Measurements from ENCODE around the gene C11orf97.
"Not testable (repeated sequence)": the region's sequence is repeated elsewhere in the genome, so short reads cannot be mapped to it uniquely, and the experiment has no call there.

The C11orf97 gene

DNA sequence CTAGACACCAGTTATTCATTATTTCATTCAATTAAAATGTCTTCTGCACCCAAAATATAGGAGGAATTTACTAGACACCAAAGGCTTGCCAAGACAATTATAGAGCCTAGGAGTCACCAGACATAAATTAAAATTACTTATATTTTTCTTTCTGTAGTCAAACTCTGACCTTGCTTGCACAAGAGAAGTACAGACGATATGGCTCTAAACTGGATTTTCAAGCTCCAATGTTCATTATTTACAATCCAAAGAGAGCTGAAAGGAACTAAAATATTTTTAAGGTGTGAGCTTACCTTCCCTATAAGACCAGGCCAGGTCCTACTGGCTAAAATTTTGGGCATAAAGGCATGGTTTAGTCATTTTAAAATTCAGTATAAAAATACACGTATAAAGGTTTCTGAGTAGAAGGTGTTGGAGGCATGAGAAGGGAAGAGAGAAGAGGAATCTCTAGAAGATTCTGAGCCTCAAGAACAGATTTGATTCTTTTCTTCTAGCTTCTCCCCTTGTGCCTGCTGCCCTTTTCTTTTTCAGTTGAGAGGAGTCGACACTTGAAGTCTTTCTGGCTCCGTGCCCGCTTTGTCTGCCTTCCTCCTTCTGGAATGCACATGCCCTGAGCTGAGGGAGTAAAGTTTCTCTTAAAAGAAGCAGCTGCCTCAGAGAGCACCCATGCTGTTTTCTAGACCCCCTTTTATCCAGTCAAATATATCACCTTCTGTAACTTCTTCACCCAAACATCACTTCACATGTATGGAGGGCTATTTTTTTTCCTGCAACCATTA lies 13.5 kb downstream of the C11orf97 start:
- DNase-seq (ENCODE audit: low spot score), result peak; percentile 15

DNA sequence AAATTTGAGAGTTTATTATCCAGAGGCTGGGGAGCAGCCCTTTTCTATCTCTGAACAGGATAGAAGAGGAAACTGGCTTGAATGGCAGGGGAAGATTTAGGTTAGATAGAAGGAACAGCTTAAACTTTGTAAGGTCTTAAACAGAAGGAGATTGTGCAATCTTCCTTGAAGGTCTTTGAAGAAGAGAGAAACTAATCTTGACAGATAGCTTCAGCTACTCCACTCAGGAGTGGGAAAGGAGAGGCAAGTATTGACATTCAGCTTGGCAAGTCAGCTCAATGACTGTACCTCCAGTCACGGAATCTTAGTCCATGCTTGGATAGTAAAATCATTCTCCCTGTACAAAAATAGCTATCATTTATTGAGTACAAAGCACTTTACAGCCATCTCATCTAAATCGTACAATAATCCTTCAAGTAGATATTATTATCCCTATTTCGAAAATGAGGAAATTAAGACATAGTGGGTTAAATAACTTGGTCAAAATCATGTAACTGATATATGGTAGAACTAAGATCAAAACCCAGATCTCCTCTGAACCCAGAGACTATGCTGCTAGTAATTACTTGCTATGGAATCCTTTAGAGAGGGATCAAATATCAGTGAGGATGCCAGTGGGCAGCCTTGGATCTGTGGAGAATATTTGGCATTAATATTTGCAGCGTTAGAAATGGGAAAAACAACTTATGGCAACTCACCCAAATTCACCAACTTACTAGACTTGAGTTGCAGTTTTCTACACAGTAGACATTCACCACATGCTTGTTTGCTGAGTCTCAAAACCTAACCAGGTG lies 14.6 kb downstream of the C11orf97 start:
- DNase-seq (ENCODE audit: low spot score), result no peak

DNA sequence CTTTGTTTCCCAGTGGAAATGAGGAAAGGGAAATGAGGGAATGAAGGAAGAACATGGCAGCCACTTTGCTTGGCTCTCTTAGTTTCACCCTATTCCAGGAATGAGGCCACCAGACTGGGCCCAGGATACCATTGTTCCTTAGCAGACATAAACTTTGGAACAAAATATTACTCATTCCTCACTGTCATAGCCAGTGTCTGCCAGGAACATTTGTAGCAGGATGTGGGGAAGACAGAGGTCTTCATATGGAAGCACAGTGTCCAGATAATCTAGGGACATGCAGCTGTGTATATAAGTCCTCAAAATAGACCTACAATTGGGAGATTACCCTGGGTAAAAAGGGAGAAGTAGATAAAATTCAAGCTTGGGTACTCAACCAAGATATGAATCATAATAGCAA lies 16.3 kb downstream of the C11orf97 start:
- DNase-seq (ENCODE audit: low spot score), result no peak

DNA sequence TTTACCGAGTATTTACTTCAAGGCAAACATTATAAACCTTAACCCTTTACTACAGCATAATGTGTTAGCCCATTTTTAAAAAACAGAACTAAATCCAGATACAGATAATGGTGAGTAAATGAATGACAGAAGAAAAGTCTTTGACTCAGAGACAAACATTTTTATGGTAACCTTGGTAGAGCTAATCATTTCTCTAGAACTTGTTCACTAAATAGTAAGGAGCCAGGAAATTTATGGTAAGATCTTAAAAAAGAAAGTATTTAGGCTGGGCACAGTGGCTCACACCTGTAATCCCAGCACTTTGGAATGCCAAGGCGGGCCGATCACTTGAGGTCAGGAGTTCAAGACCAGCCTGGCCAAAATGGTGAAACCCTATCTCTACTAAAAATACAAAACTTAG lies 19.9 kb downstream of the C11orf97 start:
- no peak for DNase-seq (ENCODE audit: low spot score)

DNA sequence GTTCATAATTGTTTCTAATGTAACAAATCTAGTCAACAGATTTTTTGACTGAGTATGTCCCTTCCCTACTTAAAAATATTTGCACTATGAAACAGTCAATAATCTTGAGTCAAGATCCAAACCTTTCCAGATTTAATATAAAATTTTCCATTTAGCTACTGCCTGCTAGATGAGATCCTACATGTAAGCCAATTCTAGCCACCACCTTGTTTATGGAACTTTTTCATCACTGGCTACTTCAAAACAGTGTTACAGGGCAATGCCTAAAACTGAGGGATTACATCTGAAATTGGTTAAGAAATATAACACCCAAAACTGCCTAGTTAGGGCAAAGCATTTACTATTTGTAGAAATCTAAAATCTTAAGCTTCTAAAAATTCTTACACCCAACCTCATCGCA lies 20.9 kb downstream of the C11orf97 start:
- no peak for DNase-seq (ENCODE audit: low spot score)

DNA sequence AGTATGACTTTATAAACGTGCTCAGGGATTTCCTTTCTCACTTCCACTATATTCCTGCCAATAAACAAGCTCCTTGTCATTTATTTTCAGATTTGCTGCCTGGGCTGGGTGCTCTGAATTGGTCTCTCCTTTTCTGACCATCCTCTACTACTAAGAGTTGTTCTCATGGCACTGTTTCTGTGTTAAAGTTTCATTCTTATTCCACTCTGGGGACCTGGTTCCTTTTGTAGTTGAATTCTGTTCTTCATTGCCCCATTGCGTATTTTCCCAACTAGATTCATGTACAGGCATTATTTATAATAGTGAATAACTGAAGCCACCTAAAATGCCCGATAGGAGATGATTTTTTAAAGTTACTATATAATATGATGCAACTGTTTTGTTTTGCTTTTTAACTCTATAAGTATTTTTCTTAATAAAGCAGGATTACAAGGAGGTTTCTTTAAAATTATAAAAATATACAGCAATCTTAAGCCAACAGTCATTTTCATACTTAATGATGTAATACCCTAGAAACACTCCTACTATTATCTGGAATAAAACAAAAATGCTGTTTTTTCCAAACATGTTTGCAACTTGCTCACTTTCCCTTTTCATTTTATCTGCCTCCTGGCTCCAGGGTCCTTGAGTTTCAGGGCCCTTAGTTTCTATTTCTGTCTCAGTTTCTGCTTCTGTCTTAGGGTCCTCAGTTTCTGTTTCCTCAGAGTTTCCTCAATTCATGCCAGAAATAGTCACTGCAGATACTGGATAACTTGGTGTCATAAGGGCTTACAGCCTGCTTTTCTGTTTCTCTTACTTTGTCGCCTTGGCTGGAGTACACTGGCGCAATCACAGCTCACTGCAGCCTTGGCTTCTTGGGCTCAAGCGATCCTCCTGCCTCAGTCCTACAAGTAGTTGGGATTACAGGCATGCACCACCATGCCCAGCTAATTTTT lies 21.7 kb downstream of the C11orf97 start:
- DNase-seq (ENCODE audit: low spot score), result no peak

DNA sequence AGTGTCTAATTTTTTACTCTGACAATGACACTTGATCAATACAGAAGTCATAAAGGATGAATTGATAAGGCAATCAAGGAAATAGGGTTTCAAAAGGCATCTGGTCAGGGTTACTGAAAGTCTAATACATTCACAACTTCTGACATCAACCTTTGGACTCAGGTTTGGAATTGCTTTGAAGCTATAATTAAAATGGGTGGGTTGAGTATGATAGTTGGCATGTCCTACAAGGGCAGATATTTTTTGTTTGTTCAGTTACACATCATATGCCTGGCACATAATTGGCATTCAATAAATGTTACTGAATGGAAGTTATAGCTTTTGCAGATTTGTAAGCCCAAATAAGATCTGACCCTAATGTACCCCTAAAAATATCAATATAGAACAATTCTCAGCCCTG lies 24.1 kb downstream of the C11orf97 start:
- DNase-seq (ENCODE audit: low spot score), result no peak

DNA sequence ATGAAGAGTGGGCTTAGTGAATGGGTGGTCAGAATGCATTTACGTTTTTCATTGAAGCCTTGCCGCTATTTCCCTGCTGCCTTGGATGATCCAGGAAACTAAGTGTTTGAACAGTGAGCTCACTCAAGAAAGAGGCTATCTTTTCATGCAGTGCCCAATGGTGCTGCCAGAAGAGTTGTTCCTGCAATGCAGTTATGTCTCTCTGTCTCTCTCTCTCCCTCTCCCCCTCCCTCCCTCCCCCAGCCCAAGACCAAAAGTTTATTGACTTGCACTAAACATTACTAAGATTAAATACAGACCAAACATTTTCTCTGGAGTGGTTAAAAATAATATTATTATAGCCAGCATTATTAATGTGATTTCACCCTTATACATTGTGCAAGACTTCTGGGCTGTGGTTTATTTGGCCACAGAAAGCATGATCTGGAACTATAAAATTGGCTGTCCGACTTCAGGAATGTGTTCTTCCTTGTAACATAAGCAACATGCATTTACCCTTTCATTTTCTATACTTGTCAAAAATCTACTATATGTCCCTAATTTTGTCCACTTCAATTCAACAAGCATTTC lies 24.9 kb downstream of the C11orf97 start:
- peak; percentile 36 for DNase-seq (ENCODE audit: low spot score)

DNA sequence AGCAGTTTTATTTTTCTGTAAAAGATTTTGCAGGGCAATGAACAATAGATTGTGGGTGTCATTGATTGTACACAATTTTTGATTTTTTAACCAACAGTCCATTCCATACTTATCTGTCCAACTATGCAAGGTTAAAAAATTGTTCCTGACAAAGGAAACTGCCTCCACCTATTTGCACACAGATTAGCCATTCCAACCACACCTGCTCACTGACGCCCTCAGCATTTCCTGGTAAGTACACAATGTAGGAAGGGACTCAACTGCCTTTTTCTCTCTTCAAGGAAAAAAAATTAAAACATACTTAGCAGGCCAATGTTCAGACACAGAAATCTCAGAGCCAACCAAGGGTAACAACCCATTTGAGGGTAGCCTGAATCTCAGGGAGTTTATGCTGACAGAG lies 27.2 kb downstream of the C11orf97 start:
- DNase-seq (ENCODE audit: low spot score), result no peak

DNA sequence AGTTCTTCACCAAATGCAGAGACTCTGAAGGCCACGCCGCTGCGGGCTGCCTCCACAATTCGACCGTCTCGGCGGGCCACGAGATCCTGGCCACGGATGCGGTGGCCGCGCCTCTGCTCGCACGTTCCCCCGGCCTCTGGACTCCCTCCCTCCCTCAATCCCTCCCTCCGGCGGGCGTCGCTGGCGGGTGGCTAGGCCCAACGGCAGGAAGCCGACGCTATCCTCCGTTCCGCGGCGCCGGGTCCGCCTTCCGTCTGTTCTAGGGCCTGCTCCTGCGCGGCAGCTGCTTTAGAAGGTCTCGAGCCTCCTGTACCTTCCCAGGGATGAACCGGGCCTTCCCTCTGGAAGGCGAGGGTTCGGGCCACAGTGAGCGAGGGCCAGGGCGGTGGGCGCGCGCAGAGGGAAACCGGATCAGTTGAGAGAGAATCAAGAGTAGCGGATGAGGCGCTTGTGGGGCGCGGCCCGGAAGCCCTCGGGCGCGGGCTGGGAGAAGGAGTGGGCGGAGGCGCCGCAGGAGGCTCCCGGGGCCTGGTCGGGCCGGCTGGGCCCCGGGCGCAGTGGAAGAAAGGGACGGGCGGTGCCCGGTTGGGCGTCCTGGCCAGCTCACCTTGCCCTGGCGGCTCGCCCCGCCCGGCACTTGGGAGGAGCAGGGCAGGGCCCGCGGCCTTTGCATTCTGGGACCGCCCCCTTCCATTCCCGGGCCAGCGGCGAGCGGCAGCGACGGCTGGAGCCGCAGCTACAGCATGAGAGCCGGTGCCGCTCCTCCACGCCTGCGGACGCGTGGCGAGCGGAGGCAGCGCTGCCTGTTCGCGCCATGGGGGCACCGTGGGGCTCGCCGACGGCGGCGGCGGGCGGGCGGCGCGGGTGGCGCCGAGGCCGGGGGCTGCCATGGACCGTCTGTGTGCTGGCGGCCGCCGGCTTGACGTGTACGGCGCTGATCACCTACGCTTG lies 31.7 kb downstream of the C11orf97 start, which contains the start of gene FUT4:
TSS of gene FUT4 (plus strand) at position 227 of the 951 bp plus-strand sequence. CDS start at position 440, 213 bp downstream.
- DNase-seq (ENCODE audit: low spot score), result peak; percentile 91

DNA sequence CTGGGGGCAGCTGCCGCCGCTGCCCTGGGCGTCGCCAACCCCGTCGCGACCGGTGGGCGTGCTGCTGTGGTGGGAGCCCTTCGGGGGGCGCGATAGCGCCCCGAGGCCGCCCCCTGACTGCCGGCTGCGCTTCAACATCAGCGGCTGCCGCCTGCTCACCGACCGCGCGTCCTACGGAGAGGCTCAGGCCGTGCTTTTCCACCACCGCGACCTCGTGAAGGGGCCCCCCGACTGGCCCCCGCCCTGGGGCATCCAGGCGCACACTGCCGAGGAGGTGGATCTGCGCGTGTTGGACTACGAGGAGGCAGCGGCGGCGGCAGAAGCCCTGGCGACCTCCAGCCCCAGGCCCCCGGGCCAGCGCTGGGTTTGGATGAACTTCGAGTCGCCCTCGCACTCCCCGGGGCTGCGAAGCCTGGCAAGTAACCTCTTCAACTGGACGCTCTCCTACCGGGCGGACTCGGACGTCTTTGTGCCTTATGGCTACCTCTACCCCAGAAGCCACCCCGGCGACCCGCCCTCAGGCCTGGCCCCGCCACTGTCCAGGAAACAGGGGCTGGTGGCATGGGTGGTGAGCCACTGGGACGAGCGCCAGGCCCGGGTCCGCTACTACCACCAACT lies 32.5 kb downstream of the C11orf97 start:
- DNase-seq (ENCODE audit: low spot score), result peak; percentile 39

DNA sequence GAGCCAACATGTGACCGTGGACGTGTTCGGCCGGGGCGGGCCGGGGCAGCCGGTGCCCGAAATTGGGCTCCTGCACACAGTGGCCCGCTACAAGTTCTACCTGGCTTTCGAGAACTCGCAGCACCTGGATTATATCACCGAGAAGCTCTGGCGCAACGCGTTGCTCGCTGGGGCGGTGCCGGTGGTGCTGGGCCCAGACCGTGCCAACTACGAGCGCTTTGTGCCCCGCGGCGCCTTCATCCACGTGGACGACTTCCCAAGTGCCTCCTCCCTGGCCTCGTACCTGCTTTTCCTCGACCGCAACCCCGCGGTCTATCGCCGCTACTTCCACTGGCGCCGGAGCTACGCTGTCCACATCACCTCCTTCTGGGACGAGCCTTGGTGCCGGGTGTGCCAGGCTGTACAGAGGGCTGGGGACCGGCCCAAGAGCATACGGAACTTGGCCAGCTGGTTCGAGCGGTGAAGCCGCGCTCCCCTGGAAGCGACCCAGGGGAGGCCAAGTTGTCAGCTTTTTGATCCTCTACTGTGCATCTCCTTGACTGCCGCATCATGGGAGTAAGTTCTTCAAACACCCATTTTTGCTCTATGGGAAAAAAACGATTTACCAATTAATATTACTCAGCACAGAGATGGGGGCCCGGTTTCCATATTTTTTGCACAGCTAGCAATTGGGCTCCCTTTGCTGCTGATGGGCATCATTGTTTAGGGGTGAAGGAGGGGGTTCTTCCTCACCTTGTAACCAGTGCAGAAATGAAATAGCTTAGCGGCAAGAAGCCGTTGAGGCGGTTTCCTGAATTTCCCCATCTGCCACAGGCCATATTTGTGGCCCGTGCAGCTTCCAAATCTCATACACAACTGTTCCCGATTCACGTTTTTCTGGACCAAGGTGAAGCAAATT lies 33.3 kb downstream of the C11orf97 start:
- DNase-seq (ENCODE audit: low spot score), result no peak

DNA sequence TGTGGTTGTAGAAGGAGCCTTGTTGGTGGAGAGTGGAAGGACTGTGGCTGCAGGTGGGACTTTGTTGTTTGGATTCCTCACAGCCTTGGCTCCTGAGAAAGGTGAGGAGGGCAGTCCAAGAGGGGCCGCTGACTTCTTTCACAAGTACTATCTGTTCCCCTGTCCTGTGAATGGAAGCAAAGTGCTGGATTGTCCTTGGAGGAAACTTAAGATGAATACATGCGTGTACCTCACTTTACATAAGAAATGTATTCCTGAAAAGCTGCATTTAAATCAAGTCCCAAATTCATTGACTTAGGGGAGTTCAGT lies 33.9 kb downstream of the C11orf97 start:
- DNase-seq (ENCODE audit: low spot score), result no peak

DNA sequence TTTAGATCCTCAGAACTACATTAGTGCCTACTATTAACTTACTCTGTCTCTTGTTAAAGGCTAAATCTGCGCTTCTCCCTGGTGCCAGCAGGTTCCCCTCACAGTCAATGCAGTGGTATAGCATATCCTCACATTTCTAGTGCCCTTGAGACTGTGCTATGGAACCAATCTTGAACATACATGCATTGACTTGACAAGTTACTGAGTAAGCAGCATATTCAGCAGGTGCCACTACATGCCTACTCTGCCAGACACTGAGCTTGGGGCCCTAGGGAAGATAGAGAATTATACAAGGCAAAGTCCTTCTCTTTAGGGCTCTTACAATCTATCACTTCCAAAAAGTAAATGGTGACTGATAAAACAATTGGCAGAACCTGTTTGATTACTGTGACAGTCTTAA lies 34.6 kb downstream of the C11orf97 start:
- DNase-seq (ENCODE audit: low spot score), result no peak

DNA sequence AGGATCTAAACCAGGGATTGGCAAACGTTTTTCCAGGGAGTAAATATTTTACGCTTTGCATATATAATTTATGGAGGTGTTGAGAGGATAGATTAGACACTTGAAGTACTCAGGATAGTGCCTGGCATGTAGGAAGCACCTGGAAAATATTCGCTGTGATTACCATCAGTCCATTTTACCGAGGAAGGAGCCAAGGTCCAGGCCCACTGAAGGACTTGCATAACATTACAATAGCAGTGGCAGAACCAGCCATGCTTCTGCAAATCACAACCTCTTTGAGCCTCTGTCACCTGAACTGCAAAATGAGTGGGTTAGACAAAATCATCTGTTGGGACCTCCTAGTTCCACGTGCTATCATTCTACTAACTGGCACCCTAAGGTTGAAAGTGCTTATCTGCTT lies 36.9 kb downstream of the C11orf97 start:
- no peak for DNase-seq (ENCODE audit: low spot score)

DNA sequence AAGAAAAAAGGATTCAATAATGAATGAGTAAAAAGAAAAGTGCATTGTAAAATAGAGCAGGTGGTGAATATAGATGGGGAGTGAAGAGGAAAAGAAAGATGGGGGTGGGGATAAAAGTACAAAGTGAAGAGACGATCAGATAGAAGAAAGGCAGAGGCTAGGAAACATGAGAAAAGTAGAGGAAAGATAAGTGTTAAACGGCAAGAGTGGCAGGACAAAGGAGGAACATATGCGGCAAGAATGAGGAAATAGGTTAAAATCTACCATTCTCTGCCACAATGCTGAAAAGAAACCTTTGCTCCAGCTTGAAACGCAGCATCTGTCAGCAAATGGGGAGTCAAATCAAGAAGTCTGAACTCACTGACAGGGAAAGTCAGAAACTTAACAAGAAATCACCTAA lies 38.3 kb downstream of the C11orf97 start:
- DNase-seq (ENCODE audit: low spot score), result no peak

DNA sequence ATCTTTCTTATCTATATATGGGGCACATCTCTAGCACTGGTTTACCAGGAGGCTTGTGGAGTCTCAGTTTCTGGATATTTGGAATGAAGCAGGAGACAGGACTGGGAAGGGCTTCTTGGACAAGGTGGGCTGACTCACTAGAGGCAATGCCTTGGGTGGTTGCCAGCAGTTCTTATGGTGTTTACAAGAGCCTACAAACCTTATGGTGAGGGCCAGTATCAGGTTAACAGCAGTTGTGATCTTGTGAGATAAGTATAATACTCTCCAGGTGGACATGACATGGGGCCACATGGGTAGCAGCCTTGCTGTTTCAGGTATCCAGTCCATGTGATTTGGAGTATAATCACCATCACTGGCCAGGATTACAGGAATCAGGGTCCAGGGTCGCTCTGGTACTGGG lies 41.7 kb downstream of the C11orf97 start:
- no peak for DNase-seq (ENCODE audit: low spot score)

DNA sequence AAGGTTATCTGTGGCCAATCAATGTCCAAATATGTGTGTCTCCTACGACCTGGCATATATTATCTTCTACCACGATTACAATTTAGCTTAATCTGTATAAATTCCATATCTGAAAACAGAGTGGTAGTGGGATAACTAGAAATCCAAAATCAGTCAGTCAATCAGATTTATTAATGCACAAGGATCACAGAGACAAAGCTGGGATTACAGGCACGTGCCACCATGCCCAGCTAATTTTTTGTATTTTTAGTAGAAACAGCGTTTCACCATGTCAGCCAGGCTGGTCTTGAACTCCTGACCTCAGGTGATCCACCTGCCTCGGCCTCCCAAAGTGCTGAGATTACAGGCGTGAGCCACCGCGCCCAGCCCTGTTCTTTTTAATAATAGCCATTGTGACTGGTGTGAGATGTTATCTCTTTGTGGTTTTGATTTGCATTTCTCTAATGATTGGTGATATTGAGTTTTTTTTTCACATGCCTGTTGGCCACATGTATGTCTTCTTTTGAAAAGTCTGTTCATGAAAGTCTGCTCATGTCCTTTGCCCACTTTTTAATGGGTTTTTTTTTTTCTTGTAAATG lies 43.6 kb downstream of the C11orf97 start:
- DNase-seq (ENCODE audit: low spot score), result not testable (repeated sequence)

DNA sequence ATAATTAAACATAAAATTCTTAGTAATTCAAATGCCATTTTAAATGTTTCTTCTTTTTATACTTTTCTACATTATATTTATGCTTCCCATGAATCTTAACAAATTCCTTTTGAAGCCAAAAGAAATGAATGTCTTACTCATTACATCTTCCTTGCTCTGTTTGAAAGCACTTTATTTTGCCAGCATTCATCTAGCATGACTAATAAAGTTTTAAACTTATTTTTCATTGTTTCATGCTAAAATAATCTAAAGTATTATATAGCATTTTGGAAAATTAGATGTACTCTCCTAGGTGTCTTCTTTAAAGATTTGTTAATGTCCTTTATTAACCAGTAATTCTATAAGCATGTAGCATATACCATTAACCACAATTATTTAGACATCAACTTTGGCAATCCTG lies 45.2 kb downstream of the C11orf97 start:
- DNase-seq (ENCODE audit: low spot score), result peak; percentile 36
